ENCODE measurements around the gene C2CD3. TPM values are rescaled to one million over a fixed set of nuclear protein-coding genes. Genes with fewer than 3 reads are reported as not detected.

The C2CD3 gene
- total and polyA plus RNA-seq, 10 of the 15 experiments (the other 5 are each of a cell fraction or from before 2014, with no cell fraction given): 2.3 to 24.0 (median 16.3) TPM

DNA sequence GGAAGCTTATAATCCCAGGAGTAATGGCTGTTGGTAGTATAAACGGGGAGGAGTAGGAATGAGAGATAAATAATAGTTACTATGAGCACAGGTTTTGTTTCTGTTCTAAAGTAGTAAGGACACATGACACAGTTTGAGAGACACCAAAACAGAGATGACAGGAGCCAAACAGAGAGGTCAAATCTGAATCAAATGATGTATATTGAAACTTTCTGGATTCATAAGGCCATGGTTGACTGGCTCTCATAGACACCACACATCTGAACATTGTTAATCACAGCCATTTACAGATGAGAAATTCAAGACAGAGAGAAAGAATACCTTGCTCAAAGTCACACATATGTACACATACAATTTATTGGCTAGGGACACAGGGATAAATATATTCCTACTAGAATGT lies 98.5 kb downstream of the C2CD3 start (continued):
- TF ChIP-seq, protein P1, sequence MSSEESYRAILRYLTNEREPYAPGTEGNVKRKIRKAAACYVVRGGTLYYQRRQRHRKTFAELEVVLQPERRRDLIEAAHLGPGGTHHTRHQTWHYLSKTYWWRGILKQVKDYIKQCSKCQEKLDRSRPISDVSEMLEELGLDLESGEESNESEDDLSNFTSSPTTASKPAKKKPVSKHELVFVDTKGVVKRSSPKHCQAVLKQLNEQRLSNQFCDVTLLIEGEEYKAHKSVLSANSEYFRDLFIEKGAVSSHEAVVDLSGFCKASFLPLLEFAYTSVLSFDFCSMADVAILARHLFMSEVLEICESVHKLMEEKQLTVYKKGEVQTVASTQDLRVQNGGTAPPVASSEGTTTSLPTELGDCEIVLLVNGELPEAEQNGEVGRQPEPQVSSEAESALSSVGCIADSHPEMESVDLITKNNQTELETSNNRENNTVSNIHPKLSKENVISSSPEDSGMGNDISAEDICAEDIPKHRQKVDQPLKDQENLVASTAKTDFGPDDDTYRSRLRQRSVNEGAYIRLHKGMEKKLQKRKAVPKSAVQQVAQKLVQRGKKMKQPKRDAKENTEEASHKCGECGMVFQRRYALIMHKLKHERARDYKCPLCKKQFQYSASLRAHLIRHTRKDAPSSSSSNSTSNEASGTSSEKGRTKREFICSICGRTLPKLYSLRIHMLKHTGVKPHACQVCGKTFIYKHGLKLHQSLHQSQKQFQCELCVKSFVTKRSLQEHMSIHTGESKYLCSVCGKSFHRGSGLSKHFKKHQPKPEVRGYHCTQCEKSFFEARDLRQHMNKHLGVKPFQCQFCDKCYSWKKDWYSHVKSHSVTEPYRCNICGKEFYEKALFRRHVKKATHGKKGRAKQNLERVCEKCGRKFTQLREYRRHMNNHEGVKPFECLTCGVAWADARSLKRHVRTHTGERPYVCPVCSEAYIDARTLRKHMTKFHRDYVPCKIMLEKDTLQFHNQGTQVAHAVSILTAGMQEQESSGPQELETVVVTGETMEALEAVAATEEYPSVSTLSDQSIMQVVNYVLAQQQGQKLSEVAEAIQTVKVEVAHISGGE (CRISPR knock-in tag; IDR thresholded peaks at IDR 0.05): no peak
- TF ChIP-seq CHD4 (IDR thresholded peaks at IDR 0.05): no peak

DNA sequence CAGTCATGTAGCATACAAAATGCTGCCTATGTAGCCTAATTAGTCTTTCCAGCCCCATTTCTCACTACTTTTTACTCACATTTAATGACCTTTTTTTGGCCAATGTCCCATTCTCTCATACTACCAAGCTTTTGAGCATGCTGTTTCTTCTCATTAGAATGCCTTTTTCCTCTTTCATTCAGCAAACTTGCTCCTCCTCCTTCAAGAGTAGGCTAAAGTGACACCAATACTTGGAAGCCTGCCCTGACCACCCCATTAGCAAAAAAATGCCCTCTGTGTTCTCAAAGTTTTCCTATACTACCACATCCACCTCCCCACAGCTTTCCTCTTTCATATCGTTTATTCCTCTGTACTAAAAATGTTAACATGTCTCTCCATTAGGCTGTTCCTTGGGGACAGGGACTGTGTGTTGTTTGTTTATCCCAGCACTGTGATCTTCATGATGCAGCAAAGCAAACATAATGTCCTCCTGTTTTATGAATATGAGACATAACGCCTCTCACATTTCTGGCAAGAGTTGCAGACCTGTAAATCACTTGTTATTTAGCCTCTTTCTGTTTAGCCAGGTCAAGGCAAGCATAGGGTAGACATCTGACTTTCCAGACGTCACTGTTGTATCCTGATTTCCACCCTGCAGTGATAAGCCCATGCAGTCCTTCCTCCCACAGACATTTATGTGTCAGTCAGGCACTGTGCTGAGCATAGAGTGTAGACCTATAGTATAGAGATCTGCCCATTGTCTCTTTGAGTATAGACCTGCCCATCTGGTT lies 99.9 kb downstream of the C2CD3 start:
- Histone ChIP-seq H3K4me2 (ENCODE audit: control insufficient read depth, insufficient read depth) (no peak overlapping the region), H3K27ac (ENCODE audit: control insufficient read depth, insufficient read depth) (no peak overlapping the region), H3K4me1 (ENCODE audit: control insufficient read depth, insufficient read depth, low read length) (no peaks in the 10 kb centered on the region), H3K79me2 (ENCODE audit: control insufficient read depth, insufficient read depth, low read length) (no peaks in the 10 kb centered on the region), H3K4me3 (no peak overlapping the region), H2AFZ (ENCODE audit: control insufficient read depth, low read depth, low read length) (no peak overlapping the region), H4K20me1 (ENCODE audit: control insufficient read depth, insufficient read depth) (no peaks in the 10 kb centered on the region), H3K9me3 (replicated peaks; ENCODE audit: control insufficient read depth, insufficient read depth, low read length) (no peaks in the 10 kb centered on the region), H3K9ac (ENCODE audit: control insufficient read depth, insufficient read depth, low read length) (no peak overlapping the region), H3K36me3 (ENCODE audit: control insufficient read depth in 2 of 2, insufficient read depth in 2 of 2, low read length in 1 of 2) (peaks cover 0 to 6% of the 10 kb centered on the region in 2 experiments; a peak in 3 of 4 replicates), H3K27me3 (replicated peaks in 1 of 2; ENCODE audit: control insufficient read depth in 2 of 2, insufficient read depth in 2 of 2, low read length in 1 of 2) (no peaks in the 10 kb centered on the region)
- intact Hi-C loops (cut with micrococcal nuclease; ENCODE audit: unreplicated experiment): no loop called here
- no peak for TF ChIP-seq ZNF622 (IDR thresholded peaks at IDR 0.05)
- RAD21 ChIA-PET (ENCODE audit: unreplicated experiment): interaction anchor here (1.2 kb wide), 1 partner anchor 10 kb away, joined by 4 read pairs; no protein-coding TSS in a partner anchor
- SMC1A ChIA-PET (ENCODE audit: uncharacterized antibody, unreplicated experiment): interaction anchor here (1.3 kb wide), 1 partner anchor 10 kb away, joined by 5 read pairs; no protein-coding TSS in a partner anchor
- 81% methylated on average over 3 of the region's 3 CpGs for WGBS (ENCODE audit: insufficient coverage, insufficient replicate concordance, low lambda C conversion rate, missing lambda C conversion rate)
- no peak for ATAC-seq
- BruUV-seq (replicated peaks): no TSS peak
- in situ Hi-C loops (cut with MboI): no loop called here
- FAIRE-seq: no peak
- POLR2A ChIA-PET: no interaction called here
- CTCF ChIA-PET: no interaction called here
- DNase-seq (ENCODE audit: low read depth, low spot score): no peak
